Renal cortical epithelial cell (primary cell): Measurements from ENCODE around the gene UPK3A. TPM values are rescaled to one million over a fixed set of nuclear protein-coding genes. Genes with fewer than 3 reads are reported as not detected.
"Not testable (repeated sequence)": the region's sequence is repeated elsewhere in the genome, so short reads cannot be mapped to it uniquely, and the experiment has no call there.

Experiments used
- DNase-seq: peaks from one replicate; pipeline ENCODE4 v3.0.0-alpha.2; 2011; ENCODE audit warnings: low read depth
- total RNA-seq: library from RNA; depleted of rRNA; stranded (reverse); fragments of >200 nt; gene quantifications from 2 replicates; pipeline ENCODE4 v1.2.3, GENCODE V29; 2014

The UPK3A gene
- total RNA-seq, 1 donor from 2014 or later = not detected

DNA sequence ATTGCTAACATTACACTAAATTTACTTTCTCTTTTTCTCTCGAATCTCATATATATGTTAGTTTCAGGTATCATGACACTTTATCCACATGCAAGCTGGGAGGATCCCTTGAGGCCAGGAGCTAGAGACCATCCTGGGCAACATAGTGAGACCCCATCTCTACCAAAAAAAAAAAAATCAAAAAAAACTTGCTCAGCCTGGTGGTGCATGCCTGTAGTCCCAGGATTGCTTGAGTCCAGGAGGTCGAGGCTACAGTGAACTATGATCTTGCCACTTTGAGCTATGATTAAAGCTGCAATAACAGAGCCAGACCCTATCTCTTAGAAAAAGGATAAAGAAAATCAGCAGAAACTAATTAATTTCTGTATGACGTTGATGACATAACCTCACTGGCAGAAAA, 3.7 kb upstream of the UPK3A start:
- DNase-seq = no peak

DNA sequence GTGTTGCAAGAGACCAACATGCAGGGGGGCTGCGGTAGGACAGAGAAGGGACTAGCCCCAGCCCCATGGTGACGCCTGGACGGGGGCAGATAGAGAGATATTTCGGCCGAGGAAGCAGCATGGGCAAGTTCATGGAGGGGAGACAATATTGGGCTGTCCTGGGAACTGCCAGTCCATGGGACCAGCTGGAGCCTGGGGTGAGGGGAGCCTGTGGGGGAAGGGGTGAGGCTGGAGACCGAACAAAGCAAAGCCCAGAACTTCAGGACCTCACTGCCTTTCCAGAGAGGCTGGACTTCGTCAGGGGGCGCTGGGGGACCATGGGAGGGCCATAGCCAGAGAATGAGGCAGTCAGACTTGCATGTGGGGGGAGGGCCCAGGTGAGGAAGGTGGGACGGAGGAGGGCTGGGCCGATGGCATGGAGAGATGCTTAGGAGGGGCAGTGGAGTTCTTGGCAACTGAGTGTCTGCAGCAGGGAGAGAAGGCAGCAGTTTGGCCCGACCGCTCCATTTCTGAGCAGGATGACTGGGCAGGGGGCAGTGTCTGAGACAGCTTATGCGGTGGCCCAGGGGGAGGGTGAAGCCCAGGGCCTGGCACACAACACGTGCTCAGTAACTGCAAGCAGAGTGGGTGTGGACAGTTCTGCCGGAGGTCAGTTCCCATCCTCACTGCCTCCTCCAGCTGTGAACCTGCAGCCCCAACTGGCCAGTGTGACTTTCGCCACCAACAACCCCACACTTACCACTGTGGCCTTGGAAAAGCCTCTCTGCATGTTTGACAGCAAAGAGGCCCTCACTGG, 712 bp downstream of the UPK3A start:
- no peak for DNase-seq

DNA sequence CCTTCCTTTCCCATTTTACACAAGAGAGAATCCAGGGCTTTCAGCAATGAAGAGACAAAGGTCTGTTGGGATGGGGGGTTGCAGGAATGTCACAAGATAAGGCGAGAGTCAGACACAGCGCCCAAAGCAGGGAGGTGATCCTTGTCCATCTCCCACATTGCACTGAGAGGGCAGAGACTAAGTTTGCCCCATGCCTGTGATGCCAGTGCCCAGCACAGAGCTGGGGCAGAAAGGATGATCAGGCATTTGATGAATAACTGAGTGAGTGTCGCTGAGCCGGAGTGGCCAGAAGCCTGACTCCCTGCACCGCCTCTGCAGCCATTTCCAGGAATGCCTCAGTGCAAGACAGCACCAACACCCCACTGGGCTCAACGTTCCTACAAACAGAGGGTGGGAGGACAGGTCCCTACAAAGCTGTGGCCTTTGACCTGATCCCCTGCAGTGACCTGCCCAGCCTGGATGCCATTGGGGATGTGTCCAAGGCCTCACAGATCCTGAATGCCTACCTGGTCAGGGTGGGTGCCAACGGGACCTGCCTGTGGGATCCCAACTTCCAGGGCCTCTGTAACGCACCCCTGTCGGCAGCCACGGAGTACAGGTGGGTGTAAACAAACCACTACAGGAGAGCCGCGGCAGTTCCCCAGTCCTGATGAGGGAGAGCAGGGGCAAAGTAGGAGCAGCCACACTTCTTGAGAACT, 2.3 kb downstream of the UPK3A start:
- DNase-seq = no peak

DNA sequence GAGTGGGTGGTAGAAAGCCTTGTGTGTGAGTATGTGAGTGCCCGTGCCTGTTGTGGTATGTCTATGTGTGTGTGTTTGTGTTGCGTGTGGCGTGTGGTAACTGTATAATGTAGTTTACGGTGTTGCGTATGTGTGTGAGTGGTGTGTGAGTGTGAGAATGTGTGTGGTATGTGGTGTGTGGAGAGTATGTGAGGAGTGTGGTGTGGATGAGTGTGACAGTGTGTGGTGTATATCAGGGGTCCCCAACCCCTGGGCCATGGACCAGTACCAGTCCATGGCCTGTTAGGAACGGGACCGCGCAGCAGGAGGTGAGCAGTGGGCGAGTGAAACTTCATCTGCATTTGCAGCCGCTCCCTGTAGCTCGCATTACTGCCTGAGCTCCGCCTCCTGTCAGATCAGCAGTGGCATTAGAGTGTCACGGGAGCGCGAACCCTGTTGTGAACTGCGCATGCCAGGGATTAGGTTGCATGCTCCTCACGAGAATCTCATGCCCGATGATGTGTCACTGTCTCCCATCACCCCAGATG, 5.7 kb downstream of the UPK3A start:
- peak; percentile 63 for DNase-seq

DNA sequence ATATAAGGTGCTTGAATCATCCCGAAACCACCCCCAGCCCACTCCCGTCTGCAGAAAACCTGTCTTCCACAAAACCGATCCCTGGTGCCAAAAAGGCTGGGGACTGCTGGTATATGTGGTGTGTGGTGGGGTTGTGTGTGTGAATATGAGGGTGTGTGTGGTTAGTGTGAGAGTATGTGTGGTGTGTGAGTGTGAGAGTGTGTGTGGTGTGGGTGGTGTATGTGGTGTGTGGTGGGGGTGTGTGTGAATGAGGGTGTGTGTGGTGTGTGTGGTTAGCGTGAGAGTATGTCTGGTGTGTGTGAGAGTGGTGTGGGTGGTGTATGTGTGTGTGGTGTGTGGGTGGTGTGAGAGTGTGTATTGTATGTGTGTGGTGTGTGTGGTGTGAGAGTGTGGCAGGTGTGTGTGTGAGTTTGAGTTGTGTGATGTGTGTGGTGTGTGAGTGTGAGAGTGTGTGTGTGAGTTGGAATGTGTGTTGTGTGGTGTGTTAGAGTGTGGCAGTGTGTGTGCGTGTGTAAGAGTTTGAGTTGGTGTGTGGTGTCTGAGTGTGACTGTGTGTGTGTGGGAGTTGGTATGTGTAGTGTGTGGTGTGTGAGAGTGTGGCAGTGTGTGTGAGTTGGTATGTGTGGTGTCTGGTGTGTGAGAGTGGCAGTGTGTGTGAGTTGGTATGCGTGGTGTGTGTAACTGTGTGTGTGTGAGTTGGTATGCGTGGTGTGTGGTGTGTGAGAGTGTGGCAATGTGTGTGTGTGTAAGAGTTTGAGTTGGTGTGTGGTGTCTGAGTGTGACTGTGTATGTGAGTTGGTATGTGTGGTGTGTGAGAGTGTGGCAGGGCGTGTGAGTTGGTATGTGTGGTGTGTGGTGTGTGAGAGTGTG, 6.5 kb downstream of the UPK3A start:
- no peak for DNase-seq

DNA sequence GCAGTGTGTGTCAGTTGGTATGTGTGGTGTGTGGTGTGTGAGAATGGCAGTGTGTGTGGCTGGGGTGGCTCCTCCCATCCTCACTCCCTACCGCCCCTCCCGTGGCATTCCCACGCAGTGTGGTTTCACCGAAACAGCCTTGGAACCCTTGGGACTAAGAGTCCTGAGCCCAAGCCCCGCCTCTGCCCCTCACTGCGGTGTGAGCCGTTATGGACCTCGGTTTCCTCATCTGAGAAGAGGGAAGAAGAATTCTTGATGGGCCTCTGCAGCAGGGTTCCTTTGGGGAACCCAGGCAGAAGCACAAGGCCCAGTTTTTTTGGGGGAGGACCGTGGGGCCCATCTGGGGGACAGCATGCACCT, 7.2 kb downstream of the UPK3A start:
- no peak for DNase-seq

DNA sequence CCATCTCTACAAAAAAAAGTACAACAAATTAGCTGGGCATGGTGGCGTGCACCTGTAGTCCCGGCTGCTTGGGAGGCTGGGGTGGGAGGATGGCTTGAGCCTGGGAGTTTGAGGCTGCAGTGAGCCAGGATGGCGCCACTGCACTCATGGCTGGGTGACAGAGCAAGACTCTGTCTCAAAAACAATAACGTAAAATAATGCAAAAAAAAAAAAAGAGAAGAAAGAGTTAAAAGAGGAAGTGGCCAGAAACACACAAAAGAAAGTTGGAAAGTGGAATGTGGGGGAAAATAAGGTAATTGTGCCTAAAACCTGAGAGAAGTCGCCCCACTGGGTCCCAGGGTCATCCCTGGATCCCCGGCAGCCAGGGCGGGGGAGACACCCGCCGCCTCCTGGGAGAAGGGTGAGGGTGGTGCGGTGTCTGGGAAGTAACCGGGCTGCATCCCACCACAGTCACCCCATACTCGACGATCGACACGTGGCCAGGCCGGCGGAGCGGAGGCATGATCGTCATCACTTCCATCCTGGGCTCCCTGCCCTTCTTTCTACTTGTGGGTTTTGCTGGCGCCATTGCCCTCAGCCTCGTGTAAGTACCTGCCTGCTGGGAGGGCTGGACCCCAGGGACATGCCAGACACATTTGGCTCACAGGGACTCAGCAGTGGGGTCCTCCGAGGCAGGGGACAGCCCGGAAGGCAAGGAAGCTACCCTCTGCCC, 8.1 kb downstream of the UPK3A start:
- no peak for DNase-seq

DNA sequence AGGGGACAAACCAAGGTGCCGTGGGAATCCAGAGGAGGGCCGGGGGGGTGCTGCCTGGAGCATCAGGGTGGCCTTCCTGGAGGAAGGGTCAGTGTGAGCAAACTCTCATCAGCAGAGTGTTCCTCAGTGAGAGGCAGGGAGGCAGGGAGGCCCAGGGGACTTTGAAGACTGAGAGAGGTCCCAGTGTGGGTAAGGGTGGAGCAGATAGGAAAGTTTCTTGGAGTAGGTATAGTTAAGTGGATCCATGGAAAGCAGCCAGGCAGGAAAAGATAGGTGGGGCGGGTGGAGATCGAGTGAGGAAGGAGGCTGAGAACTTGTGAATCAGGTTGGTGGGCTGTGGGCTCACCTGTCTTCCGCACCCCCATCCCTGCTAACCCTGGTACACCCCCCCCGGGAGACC, 9.3 kb downstream of the UPK3A start:
- no peak for DNase-seq

DNA sequence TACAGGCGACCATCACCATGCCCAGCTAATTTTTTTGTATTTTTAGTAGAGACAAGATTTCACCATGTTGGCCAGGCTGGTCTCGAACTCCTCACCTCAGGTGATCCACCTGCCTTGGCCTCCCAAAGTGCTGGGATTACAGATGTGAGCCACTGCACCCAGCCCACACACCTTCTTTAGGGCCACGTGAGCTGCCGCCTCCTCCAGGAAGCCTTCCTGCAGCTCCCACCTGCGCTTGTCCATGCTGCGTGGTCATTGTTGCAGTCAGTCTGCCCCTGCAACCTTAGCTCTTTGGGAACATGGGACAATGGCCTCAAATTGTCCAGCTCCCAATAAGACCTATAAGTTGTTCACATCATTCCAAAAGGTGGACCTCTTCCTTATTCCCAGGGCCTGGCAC, 10.3 kb downstream of the UPK3A start:
- not testable (repeated sequence) for DNase-seq

DNA sequence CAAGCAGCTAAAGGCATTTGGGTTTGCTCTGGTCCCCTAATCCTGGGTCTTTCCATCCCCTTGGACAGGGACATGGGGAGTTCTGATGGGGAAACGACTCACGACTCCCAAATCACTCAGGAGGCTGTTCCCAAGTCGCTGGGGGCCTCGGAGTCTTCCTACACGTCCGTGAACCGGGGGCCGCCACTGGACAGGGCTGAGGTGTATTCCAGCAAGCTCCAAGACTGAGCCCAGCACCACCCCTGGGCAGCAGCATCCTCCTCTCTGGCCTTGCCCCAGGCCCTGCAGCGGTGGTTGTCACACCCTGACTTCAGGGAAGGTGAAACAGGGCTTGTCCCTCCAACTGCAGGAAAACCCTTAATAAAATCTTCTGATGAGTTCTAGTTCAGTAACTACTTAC, 10.7 kb downstream of the UPK3A start:
- DNase-seq = no peak

DNA sequence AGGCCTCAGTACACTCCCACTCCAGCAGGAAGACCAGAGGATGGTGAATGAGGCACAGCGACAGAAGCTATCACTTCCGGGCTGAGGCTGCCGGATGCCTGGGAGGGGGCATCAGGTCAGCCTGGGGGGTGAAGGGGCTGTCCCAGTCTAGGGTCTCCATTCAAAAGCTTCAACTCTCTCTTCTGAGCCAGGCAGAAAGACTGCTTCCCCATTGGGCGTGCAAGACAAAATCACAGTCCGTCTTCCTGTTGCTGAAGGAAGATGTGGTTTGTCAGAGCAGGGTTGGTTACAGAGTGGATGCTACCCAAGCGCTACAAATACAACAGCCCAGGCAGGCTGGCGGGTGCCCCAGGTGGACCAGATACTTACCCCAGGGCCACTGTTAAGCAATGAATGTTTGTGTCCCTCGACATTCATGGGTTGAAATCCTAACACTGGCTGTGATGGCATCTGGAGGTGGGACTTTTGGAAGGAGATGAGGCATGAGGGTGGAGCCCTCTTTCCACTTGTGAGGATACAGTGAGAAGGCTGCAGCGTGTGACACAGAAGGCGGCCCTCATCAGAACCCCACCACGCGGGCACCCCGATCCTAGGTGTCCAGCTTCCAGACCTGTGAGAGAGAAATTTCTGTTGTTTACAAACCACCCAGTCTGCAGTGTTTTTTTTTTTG, 12.0 kb downstream of the UPK3A start:
- no peak for DNase-seq

DNA sequence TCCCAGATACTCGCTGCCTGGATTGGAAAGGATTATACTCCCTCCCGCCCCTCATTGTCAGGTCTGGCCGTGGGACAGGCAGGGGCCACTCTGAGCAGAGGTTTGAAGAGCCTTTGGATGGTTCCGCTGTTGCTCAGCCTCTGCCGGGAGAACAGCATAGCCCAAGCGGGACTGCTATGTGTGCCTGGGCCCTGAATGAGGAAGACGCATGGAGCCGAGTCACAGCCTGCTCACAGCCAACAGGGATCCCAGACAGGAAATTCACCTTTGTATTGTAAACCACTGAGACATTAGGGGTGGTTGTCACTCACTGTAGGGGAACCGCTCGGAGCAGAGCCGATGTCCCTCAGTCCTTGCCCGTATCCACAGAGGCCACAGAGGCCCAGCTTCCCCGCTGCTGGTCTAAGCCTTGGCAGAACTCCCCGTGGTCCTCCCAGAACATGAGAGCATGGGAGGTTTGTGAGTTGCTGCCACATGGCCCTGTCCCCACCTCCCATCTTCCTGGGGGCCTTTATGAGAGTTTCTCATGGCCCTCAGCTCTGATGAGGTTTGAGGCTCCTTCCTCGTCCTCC, 14.3 kb downstream of the UPK3A start:
- DNase-seq = no peak

DNA sequence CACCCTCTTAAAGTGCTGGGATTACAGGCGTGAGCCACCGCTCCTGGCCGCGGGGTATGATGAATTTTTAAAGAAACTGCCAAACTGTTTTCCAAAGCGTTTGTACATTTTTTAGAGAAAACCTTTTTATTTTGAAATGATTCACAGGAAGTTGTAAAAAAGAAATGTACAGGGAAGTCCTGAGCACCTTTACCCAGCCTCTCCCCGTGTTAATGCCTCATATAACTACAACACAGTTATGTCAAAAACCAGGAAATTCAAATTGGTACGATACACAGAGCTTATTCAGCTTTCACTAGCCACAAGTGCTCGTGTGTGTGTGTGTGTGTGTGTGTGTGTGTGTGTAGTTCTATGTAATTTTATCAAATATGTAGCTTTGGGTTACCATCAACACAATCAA, 18.0 kb downstream of the UPK3A start:
- no peak for DNase-seq

DNA sequence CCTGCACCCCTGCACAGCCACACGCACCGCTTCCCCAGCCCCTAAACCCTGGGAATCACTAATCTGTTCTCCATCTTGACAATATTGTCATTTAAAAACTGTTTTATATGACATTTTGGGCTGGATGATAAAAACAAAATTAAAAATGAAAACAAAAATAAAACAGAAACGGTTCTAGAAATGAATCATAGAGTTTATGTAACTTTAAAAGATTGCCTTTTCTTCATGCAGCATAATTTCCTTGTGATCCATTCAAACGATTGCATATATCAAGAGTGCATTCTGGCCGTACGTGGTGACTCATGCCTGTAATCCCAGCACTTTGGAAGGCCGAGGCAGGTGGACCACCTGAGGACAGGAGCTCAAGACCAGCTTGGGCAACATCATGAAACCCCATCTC, 18.4 kb downstream of the UPK3A start:
- no peak for DNase-seq

DNA sequence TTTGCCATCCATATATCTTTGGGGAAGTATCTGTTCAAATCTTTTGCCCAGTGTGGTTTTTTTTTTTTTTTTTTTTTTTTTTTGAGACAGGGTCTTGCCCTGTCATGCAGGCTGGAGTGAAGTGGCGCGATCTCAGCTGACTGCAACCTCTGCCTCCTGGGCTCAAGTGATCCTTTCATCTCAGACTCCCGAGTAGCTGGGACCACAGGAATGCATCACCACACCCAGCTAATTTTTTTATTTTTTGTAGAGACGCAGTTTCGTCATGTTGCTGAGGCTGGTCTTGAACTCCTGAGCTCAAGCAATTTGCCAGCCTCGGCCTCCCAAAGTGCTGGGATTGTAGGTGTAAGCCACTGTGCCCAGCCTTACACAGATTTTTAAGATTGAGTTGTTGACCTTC, 20.2 kb downstream of the UPK3A start:
- no peak for DNase-seq

DNA sequence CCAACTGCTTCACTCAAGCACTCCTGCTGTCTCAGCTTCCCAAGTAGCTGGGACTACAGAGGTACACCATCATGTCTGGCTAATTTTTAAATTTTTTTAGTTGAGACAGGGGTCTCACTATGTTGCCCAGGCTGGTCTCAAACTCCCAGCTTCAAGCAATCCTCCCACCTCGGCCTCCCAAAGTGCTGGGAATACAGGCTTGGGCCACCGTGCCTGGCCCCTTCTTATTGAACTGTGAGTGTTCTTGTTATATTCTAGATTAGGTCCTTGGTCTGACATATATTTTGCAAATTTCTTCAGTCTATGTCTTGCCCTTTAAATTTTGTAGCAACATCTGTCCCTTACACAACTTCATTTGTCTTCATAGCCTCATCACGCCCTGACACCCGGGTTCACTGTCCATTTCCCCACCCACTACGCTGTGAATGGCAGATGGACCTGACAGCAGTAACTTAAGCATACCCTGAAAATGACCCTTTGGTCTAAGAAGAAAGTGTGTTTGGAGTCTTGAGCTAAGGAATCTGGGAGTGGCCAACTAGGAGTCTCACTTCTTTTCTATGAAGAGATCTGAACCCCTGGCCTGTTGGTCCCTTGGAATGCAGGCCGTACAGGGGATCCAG, 20.8 kb downstream of the UPK3A start:
- DNase-seq = no peak

DNA sequence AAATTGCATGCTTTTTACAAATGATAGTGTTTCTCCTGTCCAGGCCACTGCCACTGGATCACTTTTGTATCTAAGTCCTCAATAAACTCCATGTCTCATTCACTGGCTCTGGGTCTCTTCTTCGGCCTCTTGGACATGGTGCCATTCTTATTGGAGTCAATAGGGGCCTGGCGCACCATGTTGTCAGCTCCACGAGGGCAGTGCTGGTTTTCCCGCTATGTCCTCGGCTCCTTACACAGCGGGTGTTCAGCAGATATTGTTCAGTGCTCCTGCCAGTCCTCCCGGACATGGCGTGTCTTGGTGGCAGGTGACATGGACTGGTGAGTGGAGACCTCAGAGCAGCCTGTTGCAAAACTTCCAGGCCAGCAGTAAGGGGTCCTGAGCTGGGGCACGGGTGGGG, 21.4 kb downstream of the UPK3A start:
- DNase-seq = no peak

DNA sequence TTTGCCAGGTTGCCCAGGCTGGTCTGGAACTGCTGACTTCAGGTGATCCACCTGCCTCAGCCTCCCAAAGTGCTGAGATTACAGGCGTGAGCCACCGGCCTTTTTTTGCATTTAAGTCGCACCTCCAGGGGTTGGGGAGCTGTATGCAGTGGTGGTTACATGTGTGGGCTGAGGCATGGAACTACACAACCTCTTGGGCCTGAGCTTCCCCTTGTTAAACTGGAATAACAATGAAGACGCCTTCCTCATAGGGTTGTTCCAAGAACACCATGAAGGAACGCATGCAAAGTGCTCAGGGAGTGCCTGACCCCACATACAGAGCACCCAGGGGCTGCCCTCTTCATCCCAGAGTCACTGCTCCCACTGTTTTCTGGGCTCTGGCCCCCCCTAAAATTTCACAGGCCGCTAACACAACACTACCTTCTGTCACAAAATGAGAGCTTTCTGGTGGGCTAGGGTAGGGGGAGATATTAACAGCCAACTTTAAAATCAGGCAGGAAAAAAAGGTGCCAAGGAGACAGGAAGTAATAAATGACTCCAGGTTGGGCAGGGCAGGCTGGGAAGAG, 23.7 kb downstream of the UPK3A start:
- DNase-seq = no peak

DNA sequence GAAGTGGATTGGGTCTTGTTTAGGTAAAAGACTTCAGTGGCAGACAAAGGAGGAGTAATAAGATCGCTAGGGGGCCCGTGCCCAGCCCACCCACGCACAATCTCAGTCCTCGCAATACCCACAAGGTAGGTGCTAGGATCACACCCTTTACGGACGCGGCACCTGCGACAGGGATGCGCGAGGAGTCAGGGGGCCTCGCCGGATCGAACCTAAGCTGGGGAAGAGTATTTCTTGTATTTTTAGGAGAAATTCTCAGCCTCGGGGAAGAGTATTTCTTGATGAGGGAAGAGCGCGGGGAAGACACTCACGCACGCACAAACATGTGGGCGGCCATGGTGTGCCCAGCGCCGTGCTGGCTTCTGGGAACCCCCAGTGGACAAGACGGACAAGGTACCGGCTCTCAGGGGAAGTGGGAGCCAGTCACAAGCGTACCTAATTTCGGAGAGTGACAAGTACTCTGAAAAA, 24.2 kb downstream of the UPK3A start:
- DNase-seq = no peak
